Chondrocyte (in vitro differentiated cells): ENCODE results near the gene PLK3. TPM values are rescaled to one million over a fixed set of nuclear protein-coding genes. Genes with fewer than 3 reads are reported as not detected.

Experiments used
- DNase-seq: peaks from one replicate; pipeline ENCODE4 v3.0.0; 2021; ENCODE audit warnings: mixed read lengths, low spot score
- H3K27ac Mint-ChIP-seq: one replicate; pipeline ENCODE4 v1.8.0; 2021; ENCODE audit warnings: mild to moderate bottlenecking, moderate library complexity, mixed read lengths; ENCODE audit not compliant: unreplicated experiment
- H3K27me3 Mint-ChIP-seq: 2 replicates; pipeline ENCODE4 v1.8.0; 2021; ENCODE audit warnings: low read depth, mixed read lengths
- H3K36me3 Mint-ChIP-seq: 2 replicates; pipeline ENCODE4 v1.8.0; 2021; ENCODE audit warnings: low read depth, mixed read lengths
- H3K4me1 Mint-ChIP-seq: 2 replicates; pipeline ENCODE4 v1.8.0; 2021; ENCODE audit warnings: low read depth, mild to moderate bottlenecking, mixed read lengths
- H3K4me3 Mint-ChIP-seq: one replicate; pipeline ENCODE4 v1.8.0; 2021; ENCODE audit warnings: mild to moderate bottlenecking, moderate library complexity, mixed read lengths; ENCODE audit not compliant: unreplicated experiment
- H3K9me3 Mint-ChIP-seq: 2 replicates; pipeline ENCODE4 v1.8.0; 2021; ENCODE audit warnings: low read depth, mixed read lengths
- total RNA-seq: library from RNA; stranded (reverse); gene quantifications from 3 replicates; pipeline ENCODE4 v1.2.1, GENCODE V29; 2021
- TF ChIP-seq, protein P1 (sequence below): fragments of 200-600 bp; sonication (generic); IDR thresholded peaks from 2 replicates; pipeline ENCODE4 v1.5.0; 2021; ENCODE audit warnings: antibody characterized with exemption, mild to moderate bottlenecking, moderate library complexity

Gene PLK3
- total RNA-seq, 1 donor from 2014 or later, result 24.2 TPM

DNA sequence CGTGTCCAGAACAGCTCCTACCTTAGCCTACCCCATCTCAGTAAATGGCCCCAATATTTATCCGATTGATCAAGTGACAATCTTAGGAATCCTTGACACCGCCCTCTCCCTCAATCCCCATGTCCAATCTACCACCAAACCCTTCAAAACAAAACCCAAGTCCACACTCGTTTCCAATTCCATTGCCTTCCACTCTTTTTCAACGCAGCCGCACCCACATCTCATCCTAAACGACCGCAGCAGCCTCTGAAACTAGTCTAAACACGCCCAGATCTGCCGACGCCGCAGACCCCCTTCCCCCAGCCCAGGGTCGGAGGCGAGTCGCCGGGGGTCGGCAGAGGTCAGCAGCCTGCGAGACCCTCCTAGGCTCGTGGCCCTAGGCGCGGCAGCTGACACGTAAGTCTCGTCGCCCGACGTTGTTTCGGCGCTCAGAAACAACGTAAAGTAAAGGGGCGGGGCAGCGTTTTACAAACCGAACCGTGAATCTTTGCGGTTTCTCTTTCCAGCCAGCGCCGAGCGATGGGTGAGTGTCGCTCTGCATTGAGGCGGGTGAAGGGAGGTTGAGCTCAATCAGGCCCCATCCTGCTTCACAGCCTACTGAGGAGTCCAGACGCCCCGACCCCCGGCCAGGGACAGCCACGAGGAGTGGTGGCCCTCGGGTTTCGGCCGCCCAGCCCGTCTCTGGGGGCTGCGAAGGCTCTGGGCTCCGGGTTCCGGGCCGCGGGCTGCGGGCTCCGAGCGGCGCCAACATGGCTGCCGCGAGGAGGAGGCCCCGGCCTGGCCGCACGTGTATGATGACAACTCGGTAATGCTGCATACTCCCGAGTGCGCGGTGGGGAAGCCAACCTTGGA lies 24.9 kb upstream of the PLK3 start, which contains the start of gene RPS8:
TSS of gene RPS8 (plus strand) at position 463 of the 852 bp plus-strand sequence. CDS start at position 520, 57 bp downstream.
- Mint-ChIP-seq H3K4me3 (peak within 1 kb of the TSS; percentile 91), H3K27me3 (no peaks in the 10 kb centered on the region), H3K27ac (peak within 1 kb of the TSS; percentile 98), H3K36me3 (peaks cover 20% of the 10 kb centered on the region), H3K9me3 (no peaks in the 10 kb centered on the region), H3K4me1 (peaks cover 35% of the 10 kb centered on the region)
- TF ChIP-seq, protein P1, sequence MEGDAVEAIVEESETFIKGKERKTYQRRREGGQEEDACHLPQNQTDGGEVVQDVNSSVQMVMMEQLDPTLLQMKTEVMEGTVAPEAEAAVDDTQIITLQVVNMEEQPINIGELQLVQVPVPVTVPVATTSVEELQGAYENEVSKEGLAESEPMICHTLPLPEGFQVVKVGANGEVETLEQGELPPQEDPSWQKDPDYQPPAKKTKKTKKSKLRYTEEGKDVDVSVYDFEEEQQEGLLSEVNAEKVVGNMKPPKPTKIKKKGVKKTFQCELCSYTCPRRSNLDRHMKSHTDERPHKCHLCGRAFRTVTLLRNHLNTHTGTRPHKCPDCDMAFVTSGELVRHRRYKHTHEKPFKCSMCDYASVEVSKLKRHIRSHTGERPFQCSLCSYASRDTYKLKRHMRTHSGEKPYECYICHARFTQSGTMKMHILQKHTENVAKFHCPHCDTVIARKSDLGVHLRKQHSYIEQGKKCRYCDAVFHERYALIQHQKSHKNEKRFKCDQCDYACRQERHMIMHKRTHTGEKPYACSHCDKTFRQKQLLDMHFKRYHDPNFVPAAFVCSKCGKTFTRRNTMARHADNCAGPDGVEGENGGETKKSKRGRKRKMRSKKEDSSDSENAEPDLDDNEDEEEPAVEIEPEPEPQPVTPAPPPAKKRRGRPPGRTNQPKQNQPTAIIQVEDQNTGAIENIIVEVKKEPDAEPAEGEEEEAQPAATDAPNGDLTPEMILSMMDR, result no peak
- no peak for DNase-seq

DNA sequence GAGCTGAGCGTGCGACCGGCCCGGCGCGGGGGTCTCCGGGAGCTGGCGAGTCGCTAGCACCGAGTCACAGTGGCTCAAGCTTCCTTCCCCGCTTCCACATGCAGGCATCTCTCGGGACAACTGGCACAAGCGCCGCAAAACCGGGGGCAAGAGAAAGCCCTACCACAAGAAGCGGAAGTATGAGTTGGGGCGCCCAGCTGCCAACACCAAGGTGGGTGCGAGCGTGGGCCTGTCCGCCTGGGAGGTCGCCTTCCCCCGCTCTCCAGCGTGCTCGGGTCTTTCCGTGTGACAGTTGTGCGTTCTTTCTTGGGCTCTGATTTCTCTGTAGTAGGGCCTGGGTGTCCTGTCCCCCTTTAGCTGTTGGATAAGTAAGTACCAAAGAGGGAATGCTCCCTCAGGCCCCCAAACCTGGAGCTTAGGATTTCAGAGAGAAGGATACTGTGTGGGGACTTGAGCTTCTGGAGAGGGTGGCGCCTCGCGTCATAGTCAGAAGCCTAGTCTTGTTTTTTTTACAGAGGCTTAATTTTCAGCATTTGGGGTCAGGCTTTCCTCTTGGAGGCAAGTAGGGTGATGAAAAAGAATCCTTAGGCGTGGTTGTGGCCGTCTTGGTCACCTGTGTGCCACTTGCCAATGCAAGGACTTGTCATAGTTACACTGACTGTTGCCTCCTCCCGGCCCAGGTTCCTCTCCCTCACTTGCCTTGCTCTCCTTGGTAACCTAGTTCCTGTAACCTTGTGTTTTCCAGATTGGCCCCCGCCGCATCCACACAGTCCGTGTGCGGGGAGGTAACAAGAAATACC lies 24.0 kb upstream of the PLK3 start:
- Mint-ChIP-seq H3K36me3 (peaks cover 22% of the 10 kb centered on the region), H3K4me1 (peaks cover 35% of the 10 kb centered on the region), H3K27me3 (no peaks in the 10 kb centered on the region), H3K27ac (peak overlapping the region; percentile 87), H3K9me3 (no peaks in the 10 kb centered on the region), H3K4me3 (peak overlapping the region; percentile 91)
- DNase-seq, result no peak
- TF ChIP-seq, protein P1, result no peak

DNA sequence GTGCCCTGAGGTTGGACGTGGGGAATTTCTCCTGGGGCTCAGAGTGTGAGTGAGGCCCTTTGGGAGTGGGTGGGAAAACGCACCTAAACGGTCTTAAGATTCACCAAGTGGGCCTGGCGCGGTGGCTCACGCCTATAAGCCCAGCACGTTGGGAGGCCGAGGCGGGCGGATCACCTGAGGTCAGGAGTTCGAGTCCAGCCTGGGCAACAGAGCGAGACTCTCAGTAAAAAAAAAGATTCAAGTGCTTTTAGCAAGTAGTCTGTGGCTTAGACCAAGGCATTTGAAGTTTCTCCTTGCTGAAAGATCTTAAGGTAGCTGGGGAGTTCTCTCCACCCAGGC lies 23.5 kb upstream of the PLK3 start:
- Mint-ChIP-seq H3K27ac (peak overlapping the region; percentile 87), H3K4me1 (peaks cover 35% of the 10 kb centered on the region), H3K4me3 (peak overlapping the region; percentile 91), H3K9me3 (no peaks in the 10 kb centered on the region), H3K27me3 (no peaks in the 10 kb centered on the region), H3K36me3 (peaks cover 26% of the 10 kb centered on the region)
- no peak for DNase-seq
- TF ChIP-seq, protein P1, result no peak

DNA sequence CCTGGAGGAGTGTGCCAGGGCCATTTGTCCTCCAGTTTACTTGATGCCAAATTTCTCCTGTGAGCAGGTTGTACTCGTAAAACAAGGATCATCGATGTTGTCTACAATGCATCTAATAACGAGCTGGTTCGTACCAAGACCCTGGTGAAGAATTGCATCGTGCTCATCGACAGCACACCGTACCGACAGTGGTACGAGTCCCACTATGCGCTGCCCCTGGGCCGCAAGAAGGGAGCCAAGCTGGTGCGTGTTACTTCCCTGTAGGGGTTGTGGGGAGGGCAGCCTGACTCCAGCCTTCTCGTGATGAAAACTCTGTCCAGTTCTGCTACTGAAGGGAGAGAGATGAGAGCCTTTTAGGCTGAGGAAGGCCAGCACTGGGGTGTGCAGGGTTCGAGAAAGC lies 22.6 kb upstream of the PLK3 start:
- H3K27ac Mint-ChIP-seq, result peak overlapping the region; percentile 50
- H3K4me3 Mint-ChIP-seq, result peak overlapping the region; percentile 91
- H3K9me3 Mint-ChIP-seq, result no peaks in the 10 kb centered on the region
- no peak for DNase-seq
- H3K4me1 Mint-ChIP-seq, result peaks cover 35% of the 10 kb centered on the region
- H3K27me3 Mint-ChIP-seq, result no peaks in the 10 kb centered on the region
- TF ChIP-seq, protein P1, result no peak
- peaks cover 26% of the 10 kb centered on the region for H3K36me3 Mint-ChIP-seq

DNA sequence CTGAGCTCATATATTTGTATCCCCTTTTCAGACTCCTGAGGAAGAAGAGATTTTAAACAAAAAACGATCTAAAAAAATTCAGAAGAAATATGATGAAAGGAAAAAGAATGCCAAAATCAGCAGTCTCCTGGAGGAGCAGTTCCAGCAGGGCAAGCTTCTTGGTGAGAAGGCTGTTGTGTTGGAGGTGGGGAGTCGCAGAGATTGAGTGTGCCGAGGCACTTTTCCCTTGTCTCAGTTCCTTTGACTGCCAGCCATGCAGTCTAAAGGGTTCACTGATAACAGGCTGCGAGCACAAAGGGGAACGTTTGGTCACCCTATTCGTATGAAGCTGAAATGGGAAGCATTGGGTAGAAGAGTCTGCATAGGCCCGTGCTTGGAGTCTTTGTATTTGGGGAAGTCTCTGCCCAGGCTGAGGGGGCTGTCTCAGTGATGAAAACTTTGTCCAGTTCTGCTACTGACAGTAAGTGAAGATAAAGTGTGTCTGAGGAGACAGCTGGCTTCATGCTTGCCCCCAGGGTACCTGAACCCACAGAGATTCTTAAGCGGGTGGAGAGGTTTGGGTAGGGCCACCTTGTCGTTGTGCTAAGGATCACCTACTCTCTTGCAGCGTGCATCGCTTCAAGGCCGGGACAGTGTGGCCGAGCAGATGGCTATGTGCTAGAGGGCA lies 22.1 kb upstream of the PLK3 start:
- peak overlapping the region; percentile 91 for H3K4me3 Mint-ChIP-seq
- peaks cover 35% of the 10 kb centered on the region for H3K4me1 Mint-ChIP-seq
- H3K27ac Mint-ChIP-seq, result no peak overlapping the region
- H3K36me3 Mint-ChIP-seq, result peaks cover 26% of the 10 kb centered on the region
- no peaks in the 10 kb centered on the region for H3K9me3 Mint-ChIP-seq
- TF ChIP-seq, protein P1, result no peak
- DNase-seq, result no peak
- H3K27me3 Mint-ChIP-seq, result no peaks in the 10 kb centered on the region
